Posterior vena cava (tissue), 2 donors: Measurements from ENCODE around the gene VAPB. TPM values are rescaled to one million over a fixed set of nuclear protein-coding genes. Genes with fewer than 3 reads are reported as not detected.

Experiments used
- DNase-seq: peaks from one replicate; pipeline ENCODE4 v3.0.0-alpha.2; 2020; ENCODE audit warnings: low spot score
- intact Hi-C, 2 donors: fragments of 100-400 bp; cut with DNase I; formaldehyde crosslinking; loops; one replicate each; pipeline versions ENCODE4 v1.14.1 to v1.14.2; 2022 to 2023
- total RNA-seq, 2 donors: library from RNA; stranded (reverse); fragmentation: NEBNext Ultra II Directional; extraction: Animal tissue kit (Norgen Biotek cat#: 25700); gene quantifications; one replicate each; pipeline ENCODE4 v1.2.1, GENCODE V29; 2021
- donor health status: DM: yes; HTN: yes; CAD: no.
- donor health status: DM: yes; HTN: yes; CAD: no.

VAPB gene
- total RNA-seq, 2 donors from 2014 or later, result 54.6 to 59.0 TPM

DNA sequence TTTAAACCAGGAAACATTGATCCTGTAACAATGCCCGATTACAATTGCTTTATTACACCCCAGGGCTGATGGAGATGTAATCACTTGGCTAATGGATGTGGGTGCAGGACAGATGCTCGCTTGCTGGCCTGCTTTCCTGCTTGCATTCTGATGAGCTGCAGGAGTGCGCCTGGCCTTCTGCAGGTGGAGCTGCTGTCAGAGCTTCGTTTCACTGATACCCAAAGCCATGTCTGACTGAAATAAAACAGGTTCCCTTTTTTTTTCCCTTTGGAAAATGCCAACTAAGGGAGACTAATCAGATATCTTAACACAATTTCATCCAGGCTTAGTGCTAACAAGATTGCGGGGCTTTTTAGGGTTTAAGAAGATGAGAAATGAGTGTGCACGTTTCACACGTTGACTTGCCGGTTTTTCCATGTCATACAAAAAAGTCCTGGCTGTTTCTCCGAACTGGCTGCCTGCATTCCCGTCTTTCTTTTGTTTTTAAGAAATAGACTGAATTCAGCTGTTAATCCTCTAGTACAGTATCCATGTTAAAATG is 60.7 kb downstream of the VAPB start:
- no peak for DNase-seq
- intact Hi-C loops, result no loop called here

DNA sequence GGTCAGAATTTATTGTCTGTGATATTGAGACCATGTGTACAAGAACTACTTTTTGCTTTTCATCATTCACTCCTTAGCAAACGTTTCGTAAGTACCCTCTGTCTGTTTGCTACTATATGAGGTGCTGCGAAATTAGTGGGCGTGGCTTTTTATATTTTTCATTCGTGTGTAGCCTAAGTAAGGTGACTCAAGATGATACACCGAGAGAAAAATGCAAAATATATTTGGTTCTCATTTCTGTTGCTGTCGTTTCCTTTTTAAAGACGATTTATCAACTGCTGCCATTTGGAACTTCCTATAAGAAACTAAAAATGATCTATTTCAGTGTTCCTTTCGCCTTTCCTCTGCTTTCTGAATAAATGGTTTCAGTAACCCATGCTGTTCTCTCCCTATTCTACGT is 61.2 kb downstream of the VAPB start:
- intact Hi-C loops, result no loop called here
- DNase-seq, result no peak

DNA sequence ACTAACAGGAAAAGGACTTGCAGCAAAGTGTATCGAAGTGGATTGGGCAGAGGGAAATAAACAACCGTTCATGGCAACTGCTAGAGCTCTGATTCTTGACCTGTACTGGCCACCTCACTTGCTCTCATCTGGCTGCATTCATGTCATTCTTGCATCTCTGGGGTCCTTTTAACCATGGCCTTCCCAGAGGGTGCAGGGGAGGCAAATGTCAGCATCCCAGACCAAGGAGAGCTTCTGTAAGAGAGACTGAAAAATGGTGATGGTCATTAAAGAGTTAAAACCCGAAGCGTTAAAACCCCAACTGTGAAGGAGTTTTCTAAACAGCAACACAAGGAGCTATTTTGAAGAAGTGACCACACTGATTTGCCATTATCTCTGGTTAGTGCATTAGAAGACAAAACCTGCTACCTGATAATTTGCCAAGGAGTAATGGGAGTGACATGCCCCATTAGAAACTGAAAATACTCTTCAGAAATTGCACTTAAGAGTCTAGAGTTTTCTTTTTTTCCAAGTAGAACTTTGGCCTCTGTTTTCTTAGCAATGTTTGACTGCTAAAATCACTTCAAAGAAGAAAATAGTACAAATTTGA is 63.7 kb downstream of the VAPB start:
- no peak for DNase-seq
- intact Hi-C loops, result no loop called here

DNA sequence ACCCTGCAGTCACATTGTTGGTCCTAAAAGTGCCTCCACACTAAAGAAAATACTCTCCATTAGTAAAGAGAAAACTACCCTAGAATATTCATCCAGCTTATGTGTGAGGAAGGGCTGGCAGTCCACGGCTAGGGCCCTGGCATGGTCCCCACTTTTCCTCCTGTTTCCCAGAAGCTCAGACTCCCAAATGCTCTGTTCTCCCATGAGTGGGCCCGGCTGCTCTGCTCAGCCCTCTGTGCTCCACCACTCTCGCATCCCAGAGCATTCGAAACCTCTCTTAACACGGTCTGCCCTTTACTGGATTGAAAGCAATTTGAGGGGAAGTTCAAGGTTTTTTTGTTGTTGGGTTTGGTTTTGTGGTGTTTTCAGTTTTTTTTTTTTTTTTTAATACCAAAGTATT is 64.4 kb downstream of the VAPB start:
- DNase-seq, result no peak
- intact Hi-C loops, result no loop called here

DNA sequence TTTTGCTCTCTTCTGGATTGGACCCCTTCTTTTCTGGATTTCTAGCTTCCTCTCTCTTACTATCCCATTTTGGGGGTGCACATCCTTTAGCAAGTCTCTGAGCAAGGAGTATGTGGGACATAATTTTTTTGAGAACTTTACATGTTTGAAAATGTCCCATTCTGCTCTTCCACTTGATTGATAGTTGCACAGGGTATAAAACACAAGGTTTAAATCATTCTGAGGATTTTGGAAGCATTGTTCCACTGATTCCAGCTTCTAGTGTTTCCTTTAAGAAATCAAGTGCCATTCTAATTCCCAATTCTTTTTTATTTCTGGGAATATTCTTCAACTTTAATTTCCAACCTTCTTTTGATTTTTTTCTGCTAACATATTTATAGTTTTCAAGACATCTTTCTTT is 65.4 kb downstream of the VAPB start:
- no peak for DNase-seq
- intact Hi-C loops, result no loop called here

DNA sequence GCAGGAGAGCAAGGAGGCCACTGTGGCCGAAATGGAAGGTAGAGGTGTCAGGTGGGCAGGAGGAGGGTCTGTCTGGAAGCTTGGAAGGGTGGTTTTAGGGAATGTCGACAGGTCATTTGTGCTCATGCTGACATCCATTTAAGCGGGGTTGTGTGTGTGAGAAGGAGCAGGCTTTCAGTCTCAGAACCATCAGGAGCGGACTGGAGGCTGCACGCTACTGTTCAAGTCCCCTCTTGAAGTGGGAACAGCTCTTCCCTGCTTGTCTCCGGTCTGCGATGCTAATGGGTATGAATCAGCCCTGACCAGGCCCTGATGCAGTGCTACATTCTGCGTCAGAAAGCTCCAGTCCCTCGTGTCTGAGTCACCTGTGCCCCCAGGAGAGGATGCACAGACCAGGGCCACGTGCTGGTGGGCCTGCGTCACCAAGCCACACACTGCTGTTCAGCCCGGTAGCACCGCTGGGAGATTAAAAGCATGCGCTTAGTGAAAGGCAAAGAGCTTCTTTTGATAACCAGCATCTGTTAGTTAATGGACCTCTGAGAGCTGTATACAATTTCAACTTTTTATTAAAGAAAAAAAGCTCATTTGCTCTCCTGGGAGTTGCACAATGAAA is 68.2 kb downstream of the VAPB start:
- intact Hi-C loops, result no loop called here
- DNase-seq, result no peak

DNA sequence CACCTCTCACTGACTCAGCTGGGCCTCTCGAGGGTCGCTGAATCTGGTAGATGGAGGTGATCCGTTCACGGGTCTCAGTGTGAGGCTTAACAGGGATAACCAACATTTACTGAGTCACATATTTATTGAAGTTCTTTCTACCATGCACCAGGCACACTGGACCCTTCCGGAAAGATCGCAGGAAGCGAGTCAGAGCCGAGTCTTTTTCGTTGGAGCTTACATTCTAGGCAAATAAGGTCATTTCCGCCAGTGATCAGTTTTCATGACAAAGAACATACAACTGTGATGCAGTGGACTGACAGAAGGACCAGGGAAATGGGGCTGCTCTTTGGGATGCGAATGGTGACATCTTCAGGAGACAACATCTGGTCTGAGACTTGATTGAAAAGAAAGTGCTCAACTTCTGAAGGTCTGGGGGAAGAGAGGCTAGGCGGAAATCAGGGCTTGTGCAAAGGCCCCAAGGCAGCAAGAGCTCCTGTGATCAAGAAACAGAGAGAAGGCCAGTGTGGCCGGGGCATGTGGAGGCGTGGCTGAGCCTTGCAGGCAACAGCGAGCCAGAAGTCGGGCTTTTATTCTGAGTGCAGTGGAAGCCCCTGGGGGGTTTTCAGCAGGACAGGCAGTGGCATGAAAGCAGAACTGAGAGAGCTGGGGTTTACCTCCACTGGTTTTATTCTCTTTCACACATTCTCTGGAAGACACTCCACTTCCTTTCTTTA is 69.5 kb downstream of the VAPB start:
- intact Hi-C loops, result no loop called here

DNA sequence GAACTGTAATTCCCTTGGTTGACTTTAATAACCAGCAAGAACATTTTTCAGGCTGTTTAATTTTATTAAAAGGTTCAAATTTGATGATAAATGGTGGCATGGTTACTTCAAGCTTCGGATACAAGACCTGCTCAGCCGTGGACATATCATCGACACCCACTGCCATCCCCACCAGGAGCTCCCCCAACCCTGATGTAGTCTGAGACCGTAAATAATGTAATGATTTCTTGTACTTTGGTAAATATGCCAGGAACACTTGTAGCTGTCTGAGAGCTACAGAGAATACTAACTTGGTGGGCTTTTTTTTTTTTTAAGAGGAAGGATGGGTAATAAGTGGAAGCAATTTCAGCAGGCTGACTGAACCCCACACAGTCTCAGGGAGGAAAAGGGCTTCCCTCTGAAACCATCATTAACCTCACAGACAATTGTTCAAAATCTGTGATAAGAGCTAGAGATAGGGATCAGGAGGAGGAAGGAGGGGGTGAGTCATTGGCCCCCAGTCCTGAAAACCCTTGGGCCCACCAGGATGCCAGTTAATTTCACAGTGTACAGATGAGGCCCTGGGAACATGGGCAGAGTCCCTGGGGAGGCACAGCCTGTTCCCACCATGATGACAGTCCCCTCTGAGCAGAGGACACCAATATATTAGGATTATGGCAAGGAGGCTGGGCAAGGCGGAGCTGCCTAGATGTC is 70.2 kb downstream of the VAPB start:
- no peak for DNase-seq
- intact Hi-C loops, result no loop called here

More for the DNA sequence above, 69.5 kb downstream of the VAPB start:
- DNase-seq, result no peak

DNA sequence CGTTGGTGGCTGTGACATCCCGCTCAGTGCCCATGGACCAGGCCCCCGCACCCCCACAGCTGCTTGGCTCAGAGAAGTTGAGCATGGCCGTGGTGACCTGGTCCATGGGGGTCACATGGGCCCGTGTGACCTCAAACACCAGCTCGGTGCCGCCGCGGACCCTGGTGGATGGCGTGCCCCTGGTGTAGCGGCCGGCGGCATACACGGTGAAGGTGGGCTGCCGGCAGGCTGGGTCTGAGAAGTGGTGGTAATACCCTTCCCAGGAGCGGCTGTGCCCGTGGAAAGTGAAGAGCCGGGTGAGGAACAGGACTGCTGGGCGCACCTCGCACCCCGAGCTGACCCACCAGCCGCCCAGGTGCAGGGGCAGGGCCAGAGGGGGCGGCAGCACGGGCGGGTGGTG is 72.1 kb downstream of the VAPB start:
- intact Hi-C loops, result no loop called here
- DNase-seq, result no peak

DNA sequence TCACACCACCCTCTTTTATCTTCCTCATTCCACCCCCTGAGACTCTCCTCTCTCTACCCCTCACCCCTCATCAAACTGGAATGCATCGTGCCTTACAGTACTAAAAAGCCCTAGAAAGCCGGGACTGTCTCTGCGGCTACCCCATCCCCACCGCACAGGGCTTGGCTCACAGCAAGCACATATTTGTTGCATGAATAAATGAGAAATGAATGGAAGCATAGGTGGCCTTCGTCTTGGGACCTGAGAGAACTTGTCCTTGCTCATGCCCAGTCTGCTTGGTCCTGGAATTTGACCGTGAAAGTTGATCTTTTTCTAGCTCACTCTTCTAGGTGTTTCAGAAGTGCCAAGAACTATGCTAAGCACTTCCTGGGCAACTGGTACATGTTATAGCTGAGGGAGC is 72.9 kb downstream of the VAPB start:
- intact Hi-C loops, result no loop called here
- DNase-seq, result no peak

DNA sequence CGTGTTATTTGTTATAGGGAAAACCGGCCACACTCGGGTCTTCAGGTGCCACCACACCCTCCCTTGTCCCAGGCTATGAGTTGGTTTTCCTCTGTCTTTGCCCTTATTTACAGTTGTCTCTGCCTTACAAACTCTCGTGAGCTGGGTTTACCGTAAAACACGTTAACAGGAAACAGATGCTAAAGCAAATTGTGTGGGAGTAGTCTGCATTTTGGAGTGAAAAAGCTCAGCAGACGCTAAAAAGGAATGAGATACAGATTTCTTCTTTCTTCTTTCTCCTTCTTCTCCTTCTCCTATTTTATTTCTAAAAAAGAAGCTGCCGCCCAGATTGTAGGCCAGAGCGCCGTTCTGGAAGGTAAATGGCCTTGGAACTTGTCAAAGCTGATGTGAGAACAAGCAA is 74.2 kb downstream of the VAPB start:
- intact Hi-C loops, result no loop called here
- DNase-seq, result no peak

DNA sequence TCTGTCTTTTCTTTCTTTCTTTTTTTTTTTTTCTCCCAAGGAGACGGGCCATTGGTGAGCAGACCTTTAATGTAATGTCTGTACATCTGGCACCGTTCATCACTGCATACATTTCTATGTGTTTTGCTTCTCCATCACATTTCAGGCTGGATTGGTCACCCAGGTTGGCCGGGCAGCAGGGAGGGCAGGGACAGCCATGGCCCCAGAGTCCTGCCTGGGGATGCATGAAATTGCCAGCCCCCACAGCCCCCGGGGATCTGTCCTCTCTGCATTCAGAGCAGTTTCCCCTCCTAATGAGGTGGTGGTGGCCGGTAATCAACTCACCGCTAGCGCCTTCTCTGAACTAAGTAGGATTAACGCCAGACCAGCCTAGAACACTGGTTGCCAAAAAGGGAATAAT is 75.8 kb downstream of the VAPB start:
- no peak for DNase-seq
- intact Hi-C loops, result no loop called here

DNA sequence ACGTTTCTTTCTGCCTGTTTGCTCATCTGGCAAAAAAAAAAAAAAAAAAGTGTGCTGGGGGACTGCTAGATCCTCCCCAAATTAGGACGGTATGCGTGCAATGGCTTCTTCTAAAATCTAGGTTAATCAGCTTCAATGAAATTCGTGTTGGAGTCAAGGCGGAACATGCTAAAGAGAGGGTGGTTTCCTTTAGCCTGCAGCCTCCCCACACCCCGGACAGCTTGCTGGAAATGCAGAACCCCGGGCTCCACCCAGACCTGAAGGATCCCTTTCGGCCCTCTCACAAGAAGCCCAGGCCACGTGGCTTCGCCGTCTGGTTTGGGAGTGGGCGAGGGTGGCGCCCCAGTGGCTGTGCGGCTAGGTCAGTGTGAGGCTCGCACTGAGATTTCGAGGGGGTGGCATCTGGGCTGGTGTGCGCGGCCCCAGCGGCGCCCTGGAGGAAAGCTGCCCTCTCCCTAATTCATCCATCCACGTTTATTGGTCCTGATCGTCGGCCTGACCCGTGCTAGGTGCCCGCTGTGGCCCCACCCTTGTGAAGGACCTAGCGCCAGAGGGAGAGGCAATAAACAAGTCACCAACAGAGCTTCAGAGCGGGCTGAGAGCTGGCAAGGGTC is 77.2 kb downstream of the VAPB start:
- intact Hi-C loops, result no loop called here
- no peak for DNase-seq

DNA sequence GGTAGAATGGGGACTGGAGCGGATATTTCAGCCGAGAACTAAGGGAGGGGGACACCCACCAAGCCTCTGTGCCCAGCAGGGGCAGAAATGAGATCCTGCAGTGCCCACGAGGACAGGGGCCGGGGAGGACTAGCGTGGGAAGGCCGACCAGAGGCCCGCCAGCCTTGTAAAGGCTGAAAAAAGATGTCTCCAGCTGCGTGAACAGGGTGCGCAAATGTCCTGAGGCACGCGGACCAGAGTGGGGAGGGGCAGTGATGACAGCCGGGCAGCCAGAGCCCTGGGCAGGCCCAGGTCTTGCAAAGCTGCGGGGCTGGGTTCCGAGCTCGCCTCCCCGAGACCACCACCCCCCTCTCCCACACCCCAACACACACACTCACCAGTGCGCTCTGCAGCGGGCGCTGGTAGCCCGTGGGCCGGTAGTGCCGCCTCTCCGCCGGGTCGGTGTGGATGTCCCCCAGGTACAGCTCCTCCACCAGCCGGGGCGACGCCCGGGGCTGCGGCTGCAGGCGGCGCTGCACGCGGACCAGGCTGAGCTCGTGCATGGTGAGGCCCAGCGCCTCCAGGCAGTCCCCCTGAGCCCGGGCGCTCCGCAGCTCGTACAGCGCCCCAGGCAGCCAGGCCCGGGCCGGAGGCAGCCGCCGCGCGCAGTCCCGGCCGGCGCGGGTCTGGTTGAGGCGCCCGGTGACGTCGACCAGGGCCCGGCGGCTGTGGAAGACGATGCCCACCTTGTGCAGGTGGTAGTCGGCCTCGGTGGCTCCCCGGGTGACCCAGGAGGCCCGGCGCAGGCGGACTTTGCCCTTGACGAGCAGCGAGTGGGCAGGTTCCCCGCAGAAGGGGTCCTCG is 77.9 kb downstream of the VAPB start:
- intact Hi-C loops, result no loop called here
- no peak for DNase-seq

DNA sequence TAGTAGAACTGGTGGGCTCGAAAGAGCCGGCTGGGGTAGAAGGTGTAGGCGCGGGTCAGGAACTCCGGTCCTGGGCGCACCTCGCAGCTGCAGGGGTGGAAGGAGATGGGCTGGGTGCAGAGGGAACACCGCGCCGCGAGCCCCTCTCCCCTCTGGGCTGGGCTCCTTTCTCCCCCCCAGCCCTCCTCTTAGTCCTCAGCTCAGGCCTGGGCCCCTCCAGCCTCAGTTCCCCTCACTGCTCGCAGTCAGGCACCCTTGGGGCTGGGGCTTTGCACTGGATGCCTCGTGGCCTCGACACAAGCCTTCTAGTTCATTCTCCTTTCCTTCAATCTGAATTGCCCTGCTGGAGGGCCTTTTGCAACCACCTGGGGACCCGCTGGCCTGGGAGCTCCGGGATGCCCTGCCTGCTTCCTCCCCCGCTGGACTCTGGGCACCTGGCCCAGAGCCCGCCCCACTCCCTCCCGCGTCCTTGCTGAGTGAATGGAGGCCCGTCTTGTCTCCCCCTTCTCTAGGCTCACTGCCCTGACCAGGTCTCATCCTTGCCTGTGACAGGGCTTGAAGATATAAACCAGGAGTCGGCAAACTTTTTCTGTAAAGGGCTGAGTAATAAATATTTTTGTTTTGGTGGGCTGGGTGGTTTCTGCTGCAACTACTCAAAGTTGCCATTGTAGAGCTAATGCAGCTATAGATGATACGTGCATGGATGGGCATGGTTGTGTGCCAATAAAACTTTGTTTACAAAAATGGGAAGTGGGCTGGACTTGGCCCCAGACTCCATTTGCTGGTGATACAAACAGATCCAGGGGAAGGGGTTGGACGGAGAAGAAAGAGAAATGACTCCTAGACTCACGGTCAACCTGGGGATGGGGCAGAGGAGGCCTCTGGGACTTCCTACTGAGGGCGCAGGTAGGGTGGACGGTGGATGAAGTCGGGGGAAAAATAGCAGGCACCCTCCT is 78.8 kb downstream of the VAPB start:
- no peak for DNase-seq
- intact Hi-C loops, result no loop called here

DNA sequence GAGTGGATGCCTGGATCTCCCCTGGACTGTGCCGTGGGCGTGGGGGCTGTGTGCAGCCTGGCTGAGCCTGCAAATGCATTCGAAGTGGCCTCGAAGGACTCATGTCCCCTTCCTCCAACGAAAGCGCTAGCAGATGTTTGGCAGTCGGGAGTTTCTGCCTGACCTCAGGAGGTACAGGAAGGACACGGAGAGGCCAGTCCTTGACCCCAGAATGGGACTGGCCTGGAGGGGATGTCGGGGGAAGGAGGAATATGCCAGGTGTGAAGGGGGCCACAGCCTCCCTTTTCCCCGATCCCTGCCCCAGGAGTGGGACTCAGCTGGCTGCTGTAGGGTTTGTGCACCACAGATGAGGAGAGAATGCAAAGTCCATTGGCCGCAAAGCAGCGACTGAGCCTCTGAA is 80.6 kb downstream of the VAPB start:
- DNase-seq, result no peak
- intact Hi-C loops, result loop anchor here in 1 of 2 donors (1.0 kb wide), 1 partner anchor 31 kb away; no protein-coding TSS in a partner anchor

DNA sequence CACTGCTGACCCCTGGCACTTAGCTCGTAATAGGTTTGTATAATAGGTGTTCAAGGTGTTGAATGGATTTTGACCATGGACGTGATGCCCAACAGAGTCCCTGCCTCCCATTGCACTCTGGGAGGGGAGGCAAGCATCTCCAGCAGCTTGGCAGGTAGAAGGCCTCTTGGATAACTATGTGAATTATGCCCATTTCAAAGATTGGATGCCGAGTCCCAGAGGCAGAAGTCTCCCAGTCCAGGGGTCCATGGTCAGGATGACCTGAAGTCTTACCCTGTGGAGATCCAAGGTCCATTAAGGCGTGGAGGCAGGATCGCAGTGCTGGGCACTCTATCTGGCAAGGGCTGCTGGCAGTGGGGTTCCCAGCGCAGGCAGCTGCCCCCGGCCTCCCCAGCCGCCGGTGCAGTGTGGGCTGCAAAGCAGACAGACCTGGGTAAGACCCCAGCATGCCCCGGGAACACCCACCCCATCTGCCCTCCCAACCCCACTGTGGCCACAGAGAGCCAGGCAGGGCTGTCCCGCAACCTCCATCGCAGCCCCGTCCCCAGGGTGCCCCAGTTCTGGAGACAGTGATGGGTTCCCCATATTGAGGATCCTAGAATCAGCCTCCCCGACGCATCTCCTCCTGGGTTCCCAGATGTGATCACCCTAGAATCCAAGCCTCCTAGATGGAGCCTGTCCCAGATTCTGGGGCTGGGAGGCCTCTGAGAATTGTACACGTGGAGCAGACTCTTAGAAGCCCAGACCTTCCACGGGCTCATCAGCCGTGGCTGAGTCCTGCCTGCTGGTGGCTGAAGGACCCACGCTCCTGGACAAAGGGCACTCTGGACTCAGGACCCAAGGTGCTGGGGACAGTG is 81.5 kb downstream of the VAPB start:
- DNase-seq, result no peak
- intact Hi-C loops, result no loop called here
